Measurements from ENCODE around the gene TTC7B. TPM values are rescaled to one million over a fixed set of nuclear protein-coding genes. Genes with fewer than 3 reads are reported as not detected.
A peak's percentile ranks its signal among the peaks of the same experiment; 100 is the strongest.

Gene TTC7B
- total and polyA plus RNA-seq, 2 donors (not counting 1 experiment from before 2014, with no cell fraction given), result 18.8 to 37.5 TPM

GRCh38 chr14:90678846-90679362 is 137.3 kb downstream of the TTC7B start:
- Histone ChIP-seq H3K27me3 (ENCODE audit: control insufficient read depth, insufficient read depth, low read length) (no peaks in the 10 kb centered on the region), H2AFZ (ENCODE audit: low read length) (no peak overlapping the region), H3K4me2 (ENCODE audit: extremely low read depth, insufficient read depth, low read length) (no peak overlapping the region), H3K9me3 (ENCODE audit: control insufficient read depth, insufficient read depth, low read depth, low read length) (no peaks in the 10 kb centered on the region), H3K4me1 (ENCODE audit: control insufficient read depth, extremely low read depth, insufficient read depth, low read length) (peaks cover 20% of the 10 kb centered on the region), H3K9ac (ENCODE audit: insufficient read depth, low read length) (no peak overlapping the region), H3K27ac (ENCODE audit: insufficient read depth, low read length) (no peak overlapping the region), H3K79me2 (ENCODE audit: control insufficient read depth, insufficient read depth, low read length) (no peaks in the 10 kb centered on the region), H3K4me3 (replicated peaks in 1 of 4; ENCODE audit: control extremely low read depth in 1 of 4, insufficient read depth in 1 of 4, low read depth in 3 of 4, low read length in 4 of 4) (no peak overlapping the region), H4K20me1 (ENCODE audit: control insufficient read depth, extremely low read depth, insufficient read depth, low read length) (no peaks in the 10 kb centered on the region), H3K36me3 (ENCODE audit: control insufficient read depth, insufficient read depth, low read length) (peaks cover 2% of the 10 kb centered on the region)
- TF ChIP-seq, protein P1, sequence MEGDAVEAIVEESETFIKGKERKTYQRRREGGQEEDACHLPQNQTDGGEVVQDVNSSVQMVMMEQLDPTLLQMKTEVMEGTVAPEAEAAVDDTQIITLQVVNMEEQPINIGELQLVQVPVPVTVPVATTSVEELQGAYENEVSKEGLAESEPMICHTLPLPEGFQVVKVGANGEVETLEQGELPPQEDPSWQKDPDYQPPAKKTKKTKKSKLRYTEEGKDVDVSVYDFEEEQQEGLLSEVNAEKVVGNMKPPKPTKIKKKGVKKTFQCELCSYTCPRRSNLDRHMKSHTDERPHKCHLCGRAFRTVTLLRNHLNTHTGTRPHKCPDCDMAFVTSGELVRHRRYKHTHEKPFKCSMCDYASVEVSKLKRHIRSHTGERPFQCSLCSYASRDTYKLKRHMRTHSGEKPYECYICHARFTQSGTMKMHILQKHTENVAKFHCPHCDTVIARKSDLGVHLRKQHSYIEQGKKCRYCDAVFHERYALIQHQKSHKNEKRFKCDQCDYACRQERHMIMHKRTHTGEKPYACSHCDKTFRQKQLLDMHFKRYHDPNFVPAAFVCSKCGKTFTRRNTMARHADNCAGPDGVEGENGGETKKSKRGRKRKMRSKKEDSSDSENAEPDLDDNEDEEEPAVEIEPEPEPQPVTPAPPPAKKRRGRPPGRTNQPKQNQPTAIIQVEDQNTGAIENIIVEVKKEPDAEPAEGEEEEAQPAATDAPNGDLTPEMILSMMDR (conservative IDR thresholded peaks at IDR 0.05 in 1 of 2, IDR thresholded peaks at IDR 0.05 in 1 of 2; ENCODE audit: low read depth in 1 of 2, low read length in 2 of 2), result no peak
- no peak for TF ChIP-seq EZH2 (IDR thresholded peaks at IDR 0.05; ENCODE audit: low read length, missing control alignments)
- no peak for DNase-seq (ENCODE audit: low read depth in 2 of 2)

DNA sequence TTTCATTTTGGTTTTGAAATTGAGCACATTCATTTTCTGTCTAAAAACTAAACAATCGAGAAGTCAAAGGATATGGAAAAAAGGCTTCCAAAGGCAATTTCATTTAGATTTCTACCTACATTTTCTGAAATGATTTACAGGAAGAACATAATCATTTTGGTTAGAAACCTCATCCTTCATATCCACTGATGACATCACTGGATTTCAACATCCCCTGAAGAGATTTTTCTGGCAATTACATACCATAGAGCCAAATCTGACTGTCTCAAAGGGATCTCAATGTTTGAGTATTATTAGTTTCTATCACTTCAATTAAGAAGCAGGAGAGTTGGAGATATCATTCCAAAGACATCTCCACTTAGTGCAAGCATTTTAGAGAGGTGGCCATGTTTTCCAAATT is 137.8 kb downstream of the TTC7B start:
- Histone ChIP-seq H3K9ac (ENCODE audit: insufficient read depth, low read length) (no peak overlapping the region), H3K27ac (ENCODE audit: insufficient read depth, low read length) (no peak overlapping the region), H2AFZ (ENCODE audit: low read length) (no peak overlapping the region), H3K4me1 (ENCODE audit: control insufficient read depth, extremely low read depth, insufficient read depth, low read length) (peaks cover 20% of the 10 kb centered on the region), H3K27me3 (ENCODE audit: control insufficient read depth, insufficient read depth, low read length) (no peaks in the 10 kb centered on the region), H3K79me2 (ENCODE audit: control insufficient read depth, insufficient read depth, low read length) (no peaks in the 10 kb centered on the region), H3K4me3 (replicated peaks in 1 of 4; ENCODE audit: control extremely low read depth in 1 of 4, insufficient read depth in 1 of 4, low read depth in 3 of 4, low read length in 4 of 4) (no peak overlapping the region), H3K9me3 (ENCODE audit: control insufficient read depth, insufficient read depth, low read depth, low read length) (no peaks in the 10 kb centered on the region), H3K4me2 (ENCODE audit: extremely low read depth, insufficient read depth, low read length) (no peak overlapping the region), H4K20me1 (ENCODE audit: control insufficient read depth, extremely low read depth, insufficient read depth, low read length) (no peaks in the 10 kb centered on the region), H3K36me3 (ENCODE audit: control insufficient read depth, insufficient read depth, low read length) (peaks cover 2% of the 10 kb centered on the region)
- DNase-seq (ENCODE audit: low read depth in 2 of 2), result peak; percentile 38 to 62
- TF ChIP-seq EZH2 (IDR thresholded peaks at IDR 0.05; ENCODE audit: low read length, missing control alignments), result no peak
- TF ChIP-seq, protein P1 (conservative IDR thresholded peaks at IDR 0.05 in 1 of 2, IDR thresholded peaks at IDR 0.05 in 1 of 2; ENCODE audit: low read depth in 1 of 2, low read length in 2 of 2), result no peak

DNA sequence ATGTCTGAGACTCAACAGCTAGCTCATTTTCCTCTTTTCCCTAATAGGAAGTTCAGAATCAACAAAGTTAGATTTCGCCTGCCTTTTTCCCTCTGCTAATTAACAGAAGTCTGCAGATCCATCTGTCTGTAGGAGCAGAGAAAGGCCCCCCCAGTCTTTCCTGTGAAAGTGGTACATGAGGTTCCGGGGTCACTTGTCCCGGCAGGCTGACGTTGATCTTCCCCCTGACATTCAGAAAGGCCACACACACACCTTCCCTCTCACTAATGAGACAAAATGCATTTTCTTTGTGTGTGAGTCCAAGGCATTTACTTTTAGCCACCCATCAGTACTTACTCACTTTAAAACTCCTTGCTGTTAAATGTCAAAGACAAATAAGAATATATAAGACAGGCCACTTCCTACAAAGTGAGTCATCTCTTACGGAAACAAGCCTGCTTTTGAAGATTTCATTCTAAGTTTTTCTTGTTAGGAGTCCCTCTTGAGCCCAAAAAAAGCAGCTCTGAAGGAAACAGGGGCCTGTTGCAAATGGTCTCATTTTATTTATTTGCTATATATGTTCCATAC is 138.7 kb downstream of the TTC7B start:
- peak overlapping the region; percentile 39 for H2AFZ ChIP-seq (ENCODE audit: low read length)
- H3K9me3 ChIP-seq (ENCODE audit: control insufficient read depth, insufficient read depth, low read depth, low read length), result no peaks in the 10 kb centered on the region
- H3K27ac ChIP-seq (ENCODE audit: insufficient read depth, low read length), result peak overlapping the region; percentile 42
- H3K9ac ChIP-seq (ENCODE audit: insufficient read depth, low read length), result no peak overlapping the region
- H3K36me3 ChIP-seq (ENCODE audit: control insufficient read depth, insufficient read depth, low read length), result peaks cover 2% of the 10 kb centered on the region
- TF ChIP-seq, protein P1 (conservative IDR thresholded peaks at IDR 0.05 in 1 of 2, IDR thresholded peaks at IDR 0.05 in 1 of 2; ENCODE audit: low read depth in 1 of 2, low read length in 2 of 2), result no peak
- TF ChIP-seq EZH2 (IDR thresholded peaks at IDR 0.05; ENCODE audit: low read length, missing control alignments), result no peak
- peak overlapping the region; percentile 45 for H3K4me2 ChIP-seq (ENCODE audit: extremely low read depth, insufficient read depth, low read length)
- DNase-seq (ENCODE audit: low read depth in 2 of 2), result peak; percentile 77 to 79
- no peaks in the 10 kb centered on the region for H3K79me2 ChIP-seq (ENCODE audit: control insufficient read depth, insufficient read depth, low read length)
- peaks cover 20% of the 10 kb centered on the region for H3K4me1 ChIP-seq (ENCODE audit: control insufficient read depth, extremely low read depth, insufficient read depth, low read length)
- no peaks in the 10 kb centered on the region for H4K20me1 ChIP-seq (ENCODE audit: control insufficient read depth, extremely low read depth, insufficient read depth, low read length)
- no peak overlapping the region for H3K4me3 ChIP-seq (replicated peaks in 1 of 4; ENCODE audit: control extremely low read depth in 1 of 4, insufficient read depth in 1 of 4, low read depth in 3 of 4, low read length in 4 of 4)
- no peaks in the 10 kb centered on the region for H3K27me3 ChIP-seq (ENCODE audit: control insufficient read depth, insufficient read depth, low read length)

Data from fibroblast of lung (primary cell).